GM13976 (cell line): ENCODE measurements around the gene SLU7.

Source experiments
- DNase-seq: peaks from one replicate; pipeline ENCODE4 v3.0.0; 2012; ENCODE audit warnings: low spot score
- CTCF ChIP-seq: IDR thresholded peaks from 2 replicates; pipeline ENCODE4 v1.5.1; 2012; ENCODE audit warnings: borderline replicate concordance, mild to moderate bottlenecking; ENCODE audit not compliant: insufficient read depth; ENCODE audit errors: extremely low read depth, missing control alignments, control extremely low read depth
- in situ Hi-C: fragments of 300-500 bp; cut with MboI; formaldehyde crosslinking; loops from one replicate; pipeline ENCODE4 v1.12.0; 2022; ENCODE audit warnings: low sequenced_read_pairs, mixed read lengths, inconsistent platforms; ENCODE audit not compliant: unreplicated experiment

The SLU7 gene

DNA sequence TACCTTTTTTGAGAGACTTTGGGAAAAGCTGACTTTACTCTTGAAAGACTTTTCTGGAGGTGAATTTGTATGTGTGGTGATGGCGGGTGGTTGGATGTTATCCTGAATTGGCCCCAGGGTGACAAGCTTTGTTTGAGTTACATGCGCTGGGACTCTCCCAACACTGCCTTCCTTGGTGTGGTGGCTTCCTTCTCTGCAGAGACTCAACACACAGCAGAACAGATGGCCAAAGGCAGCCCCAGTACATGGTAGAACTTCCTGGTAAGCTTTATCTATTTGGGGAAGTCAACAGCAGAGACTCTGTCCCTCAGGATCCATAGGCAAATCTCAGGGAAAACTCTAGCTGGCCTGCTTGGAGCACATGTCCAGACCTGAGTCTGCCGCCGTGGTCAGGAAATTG is 66.6 kb downstream of the SLU7 start:
- DNase-seq: no peak
- in situ Hi-C loops: no loop called here
- TF ChIP-seq CTCF: no peak
